K562 (cell line): ENCODE measurements around the gene ATP5ME. TPM values are rescaled to one million over a fixed set of nuclear protein-coding genes. Genes with fewer than 3 reads are reported as not detected.

Source experiments
- C11orf30 ChIP-seq: fragments of 450-650 bp; IDR thresholded peaks from 2 replicates; pipeline ENCODE4 v1.6.1; 2016; ENCODE audit warnings: low read depth, mild to moderate bottlenecking
- CBX5 ChIP-seq: IDR thresholded peaks from 2 replicates; pipeline ENCODE4 v1.6.1; 2014; ENCODE audit warnings: low read depth, borderline replicate concordance
- CEBPG ChIP-seq, 3 experiments: fragments of 200-800 bp in 1 of 3; sonication (Bioruptor generic) in 1 of 3; sonication (generic) in 1 of 3; formaldehyde crosslinking in 1 of 3; IDR thresholded peaks in 2 of 3; conservative IDR thresholded peaks in 1 of 3; 2 replicates each; pipeline versions ENCODE4 v1.6.1 to v1.8.0; 2016 to 2022; ENCODE audit warnings: missing compliant biosample characterization in 2 of 3, missing genetic modification characterization in 2 of 3, mild to moderate bottlenecking in 1 of 3, missing genetic modification reagents in 1 of 3
- ETS2 ChIP-seq: IDR thresholded peaks from 2 replicates; pipeline ENCODE4 v1.6.1; 2016; ENCODE audit warnings: borderline replicate concordance, missing genetic modification characterization, mild to moderate bottlenecking, moderate library complexity, missing compliant biosample characterization; ENCODE audit not compliant: poor library complexity, severe bottlenecking
- GTF2A2 ChIP-seq: IDR thresholded peaks from 2 replicates; pipeline ENCODE4 v1.6.1; 2016; ENCODE audit warnings: mild to moderate bottlenecking, missing genetic modification characterization, missing compliant biosample characterization
- HNRNPLL ChIP-seq: fragments of 200-400 bp; formaldehyde crosslinking; IDR thresholded peaks from 2 replicates; pipeline ENCODE4 v1.6.1; 2017; ENCODE audit warnings: low read length, low read depth, mild to moderate bottlenecking; ENCODE audit not compliant: poor library complexity, severe bottlenecking
- MAZ ChIP-seq, 2 experiments: fragments of 450-650 bp in 1 of 2; sonication (generic) in 1 of 2; formaldehyde crosslinking; IDR thresholded peaks in 1 of 2; conservative IDR thresholded peaks in 1 of 2; 2 replicates each; pipeline versions ENCODE4 v1.4.0 to v1.5.0; 2020; ENCODE audit warnings: mild to moderate bottlenecking in 1 of 2, missing genetic modification reagents in 1 of 2
- MTA2 ChIP-seq: fragments of 450-650 bp; IDR thresholded peaks from 2 replicates; pipeline ENCODE4 v1.6.1; 2016; ENCODE audit warnings: low read depth
- NBN ChIP-seq: fragments of 450-650 bp; IDR thresholded peaks from 2 replicates; pipeline ENCODE4 v1.6.1; 2016; ENCODE audit warnings: low read depth, mild to moderate bottlenecking
- POLR2AphosphoS5 ChIP-seq: IDR thresholded peaks from 2 replicates; pipeline ENCODE4 v1.6.1; 2011; ENCODE audit warnings: mild to moderate bottlenecking, low read depth, low read length, moderate library complexity; ENCODE audit not compliant: control insufficient read depth, insufficient read depth
- SIRT6 ChIP-seq: IDR thresholded peaks from one replicate; pipeline ENCODE4 v1.6.1; 2012; ENCODE audit warnings: low read depth, mild to moderate bottlenecking, control low read depth, inconsistent platforms, low read length, moderate library complexity
- SRSF3 ChIP-seq: fragments of 200-400 bp; formaldehyde crosslinking; IDR thresholded peaks from 2 replicates; pipeline ENCODE4 v1.6.1; 2016; ENCODE audit warnings: mild to moderate bottlenecking, low read length, moderate library complexity; ENCODE audit not compliant: insufficient read depth
- STAG1 ChIP-seq: sonication (generic); formaldehyde crosslinking; IDR thresholded peaks from 2 replicates; pipeline ENCODE4 v1.5.0; 2020; ENCODE audit warnings: missing genetic modification reagents, borderline replicate concordance
- STAT5B ChIP-seq: fragments of 250-450 bp; sonication (Bioruptor Pico); IDR thresholded peaks from 2 replicates; pipeline ENCODE4 v1.8.0; 2021; ENCODE audit warnings: mild to moderate bottlenecking, inconsistent platforms
- SUPT5H ChIP-seq: fragments of 450-650 bp; IDR thresholded peaks from 2 replicates; pipeline ENCODE4 v1.6.1; 2016
- TEAD4 ChIP-seq, 2 experiments: sonication (generic) in 1 of 2; formaldehyde crosslinking in 1 of 2; IDR thresholded peaks; 2 replicates each; pipeline versions ENCODE4 v1.6.1 to v1.8.0; 2012 to 2022; ENCODE audit warnings: borderline replicate concordance in 1 of 2, inconsistent platforms in 1 of 2, low read length in 1 of 2, mild to moderate bottlenecking in 1 of 2, missing genetic modification reagents in 1 of 2
- TOE1 ChIP-seq, 2 experiments: fragments of 450-650 bp in 1 of 2; sonication (generic) in 1 of 2; formaldehyde crosslinking in 1 of 2; IDR thresholded peaks; 2 replicates each; pipeline versions ENCODE4 v1.7.1 to v1.8.0; 2016 to 2022; ENCODE audit warnings: borderline replicate concordance in 2 of 2, mild to moderate bottlenecking in 2 of 2, antibody characterized with exemption in 1 of 2, inconsistent platforms in 1 of 2, low read depth in 1 of 2, missing genetic modification reagents in 1 of 2, moderate library complexity in 1 of 2
- ZNF778 ChIP-seq: fragments of 450-650 bp; formaldehyde crosslinking; IDR thresholded peaks from 2 replicates; pipeline ENCODE4 v1.4.0; 2020; ENCODE audit warnings: mild to moderate bottlenecking, moderate library complexity
- polyA plus RNA-seq, 8 experiments: library from polyadenylated mRNA; depleted of rRNA in 4 of 8; stranded (reverse) in 5 of 8; unstranded in 3 of 8; fragments of >200 nt; fragmentation: Nextera tagmentation in 2 of 8; fragmentation: Illumina TruSeq in 1 of 8; extraction: Ambion mirVana in 2 of 8; extraction: Trizol in 1 of 8; gene quantifications; 2 replicates each; pipeline versions ENCODE4 v1.2.1 to v1.2.3, GENCODE V29; 2011 to 2014; ENCODE audit warnings: inconsistent platforms in 1 of 8, missing spikeins in 1 of 8
- total RNA-seq, 7 experiments: library from RNA; depleted of rRNA in 6 of 7; stranded (reverse); fragments of >200 nt in 6 of 7; fragmentation: Illumina TruSeq in 2 of 7; extraction: Trizol in 2 of 7; gene quantifications; 2 replicates each; pipeline versions ENCODE4 v1.2.1 to v1.2.3, GENCODE V29; 2011 to 2021; ENCODE audit warnings: low replicate concordance in 1 of 7
- TF ChIP-seq, protein P1 (sequence below): fragments of 450-650 bp; IDR thresholded peaks from 2 replicates; pipeline ENCODE4 v1.6.1; 2017; ENCODE audit warnings: antibody characterized with exemption, mild to moderate bottlenecking
- TF ChIP-seq, protein P2 (sequence below): fragments of 450-650 bp; IDR thresholded peaks from 2 replicates; pipeline ENCODE4 v1.6.1; 2016; ENCODE audit warnings: missing biosample characterization, missing genetic modification characterization

Gene ATP5ME
- total and polyA plus RNA-seq, 9 of the 15 experiments (the other 6 are each of a cell fraction or from before 2014, with no cell fraction given): 509 to 2,480 (median 887) TPM

DNA sequence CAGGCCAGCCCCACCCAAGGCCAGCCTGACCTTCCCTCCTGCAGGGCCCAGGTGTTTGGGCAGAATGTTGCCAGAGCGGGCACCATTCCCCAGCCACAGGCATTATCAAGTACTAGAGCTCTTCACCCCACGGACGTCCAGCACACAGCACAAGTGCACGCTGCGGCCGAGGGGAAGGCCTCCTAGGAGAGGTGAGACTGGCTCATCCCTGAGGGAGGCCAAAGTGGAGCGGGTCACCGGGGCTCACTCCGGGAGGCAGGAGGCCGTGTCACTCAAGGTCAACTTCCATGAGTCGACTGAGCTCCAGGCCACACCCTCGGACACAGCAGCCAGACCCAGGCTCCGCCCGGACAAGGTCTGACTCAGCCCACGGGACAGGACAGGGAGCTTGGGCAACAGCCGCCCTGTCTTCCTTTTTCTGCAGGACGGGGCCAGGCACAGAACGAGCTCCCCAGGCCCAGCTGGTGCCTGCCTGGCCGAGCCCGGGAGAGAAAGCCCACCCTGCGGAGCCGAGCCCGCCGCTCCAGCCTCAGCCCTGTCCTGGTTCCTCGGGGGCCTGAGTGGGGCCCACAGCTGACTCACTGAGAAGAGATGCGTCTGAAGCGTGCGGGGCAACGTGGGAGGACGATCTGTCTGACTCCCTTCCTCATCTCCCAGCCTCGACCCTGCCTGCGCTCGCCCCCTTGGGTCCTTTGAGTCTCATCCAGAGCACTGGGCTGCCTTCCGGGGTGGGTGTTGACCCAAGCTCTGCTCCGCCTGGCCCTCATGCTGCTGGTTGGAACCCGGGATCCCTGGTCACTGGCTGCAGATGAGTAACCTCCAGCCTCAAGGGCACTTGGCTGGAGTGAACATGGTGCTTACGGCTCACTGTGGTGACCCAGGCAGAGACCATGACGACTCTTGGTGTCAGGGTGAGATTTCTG lies 13.2 kb upstream of the ATP5ME start (continued):
- no peak for TF ChIP-seq SRSF3
- TF ChIP-seq TEAD4 (IDR thresholded peaks at IDR 0.05; ENCODE audit: low read length): no peak
- no peak for TF ChIP-seq TEAD4 (CRISPR knock-in tag; IDR thresholded peaks at IDR 0.05; ENCODE audit: borderline replicate concordance)
- no peak for TF ChIP-seq CBX5
- TF ChIP-seq C11orf30: no peak; the same call in 1 of the 2 replicates
- no peak for TF ChIP-seq ZNF778 (CRISPR knock-in tag)
- peak; percentile 29 to 50; a peak in 1 of 4 replicates for TF ChIP-seq MAZ (CRISPR knock-in tag; conservative IDR thresholded peaks at IDR 0.05 in 1 of 2, IDR thresholded peaks at IDR 0.05 in 1 of 2)
- peak; percentile 83 for TF ChIP-seq CEBPG (CRISPR knock-in tag; IDR thresholded peaks at IDR 0.05)
- peak in 1 of 2 experiments; percentile 85; a peak in 2 of 4 replicates for TF ChIP-seq CEBPG (tag; conservative IDR thresholded peaks at IDR 0.05 in 1 of 2, IDR thresholded peaks at IDR 0.05 in 1 of 2)
- TF ChIP-seq SIRT6: no peak
- TF ChIP-seq, protein P1, sequence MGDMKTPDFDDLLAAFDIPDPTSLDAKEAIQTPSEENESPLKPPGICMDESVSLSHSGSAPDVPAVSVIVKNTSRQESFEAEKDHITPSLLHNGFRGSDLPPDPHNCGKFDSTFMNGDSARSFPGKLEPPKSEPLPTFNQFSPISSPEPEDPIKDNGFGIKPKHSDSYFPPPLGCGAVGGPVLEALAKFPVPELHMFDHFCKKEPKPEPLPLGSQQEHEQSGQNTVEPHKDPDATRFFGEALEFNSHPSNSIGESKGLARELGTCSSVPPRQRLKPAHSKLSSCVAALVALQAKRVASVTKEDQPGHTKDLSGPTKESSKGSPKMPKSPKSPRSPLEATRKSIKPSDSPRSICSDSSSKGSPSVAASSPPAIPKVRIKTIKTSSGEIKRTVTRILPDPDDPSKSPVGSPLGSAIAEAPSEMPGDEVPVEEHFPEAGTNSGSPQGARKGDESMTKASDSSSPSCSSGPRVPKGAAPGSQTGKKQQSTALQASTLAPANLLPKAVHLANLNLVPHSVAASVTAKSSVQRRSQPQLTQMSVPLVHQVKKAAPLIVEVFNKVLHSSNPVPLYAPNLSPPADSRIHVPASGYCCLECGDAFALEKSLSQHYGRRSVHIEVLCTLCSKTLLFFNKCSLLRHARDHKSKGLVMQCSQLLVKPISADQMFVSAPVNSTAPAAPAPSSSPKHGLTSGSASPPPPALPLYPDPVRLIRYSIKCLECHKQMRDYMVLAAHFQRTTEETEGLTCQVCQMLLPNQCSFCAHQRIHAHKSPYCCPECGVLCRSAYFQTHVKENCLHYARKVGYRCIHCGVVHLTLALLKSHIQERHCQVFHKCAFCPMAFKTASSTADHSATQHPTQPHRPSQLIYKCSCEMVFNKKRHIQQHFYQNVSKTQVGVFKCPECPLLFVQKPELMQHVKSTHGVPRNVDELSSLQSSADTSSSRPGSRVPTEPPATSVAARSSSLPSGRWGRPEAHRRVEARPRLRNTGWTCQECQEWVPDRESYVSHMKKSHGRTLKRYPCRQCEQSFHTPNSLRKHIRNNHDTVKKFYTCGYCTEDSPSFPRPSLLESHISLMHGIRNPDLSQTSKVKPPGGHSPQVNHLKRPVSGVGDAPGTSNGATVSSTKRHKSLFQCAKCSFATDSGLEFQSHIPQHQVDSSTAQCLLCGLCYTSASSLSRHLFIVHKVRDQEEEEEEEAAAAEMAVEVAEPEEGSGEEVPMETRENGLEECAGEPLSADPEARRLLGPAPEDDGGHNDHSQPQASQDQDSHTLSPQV: peak; percentile 72
- no peak for TF ChIP-seq STAT5B
- TF ChIP-seq HNRNPLL: peak; percentile 41
- TF ChIP-seq POLR2AphosphoS5: no peak
- TF ChIP-seq ETS2: no peak
- no peak for TF ChIP-seq STAG1 (CRISPR knock-in tag)
- peak; percentile 71 for TF ChIP-seq SUPT5H
- TF ChIP-seq TOE1 (IDR thresholded peaks at IDR 0.05; ENCODE audit: borderline replicate concordance): peak; percentile 50; the same call in 1 of the 2 replicates
- TF ChIP-seq TOE1 (CRISPR knock-in tag; IDR thresholded peaks at IDR 0.05; ENCODE audit: borderline replicate concordance, low read depth): 0 out of 2 replicates have a peak, but pooled peaks have one; percentile 75
- TF ChIP-seq, protein P2, sequence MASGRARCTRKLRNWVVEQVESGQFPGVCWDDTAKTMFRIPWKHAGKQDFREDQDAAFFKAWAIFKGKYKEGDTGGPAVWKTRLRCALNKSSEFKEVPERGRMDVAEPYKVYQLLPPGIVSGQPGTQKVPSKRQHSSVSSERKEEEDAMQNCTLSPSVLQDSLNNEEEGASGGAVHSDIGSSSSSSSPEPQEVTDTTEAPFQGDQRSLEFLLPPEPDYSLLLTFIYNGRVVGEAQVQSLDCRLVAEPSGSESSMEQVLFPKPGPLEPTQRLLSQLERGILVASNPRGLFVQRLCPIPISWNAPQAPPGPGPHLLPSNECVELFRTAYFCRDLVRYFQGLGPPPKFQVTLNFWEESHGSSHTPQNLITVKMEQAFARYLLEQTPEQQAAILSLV (tag): 0 out of 2 replicates have a peak, but pooled peaks have one; percentile 26
- TF ChIP-seq MTA2: no peak
- no peak for TF ChIP-seq GTF2A2
- TF ChIP-seq NBN: no peak
